C4-2B (cell line): Measurements from ENCODE around the gene ANXA1.

ENCODE experiments used
- ZFX ChIP-seq: fragments of 450-650 bp; IDR thresholded peaks from 2 replicates; pipeline ENCODE4 v1.6.1; 2017
- TF ChIP-seq, protein P1 (sequence below): fragments of 450-650 bp; conservative IDR thresholded peaks from 2 replicates; pipeline ENCODE4 v1.5.1; 2017; ENCODE audit warnings: mild to moderate bottlenecking

- TF ChIP-seq, protein P1, sequence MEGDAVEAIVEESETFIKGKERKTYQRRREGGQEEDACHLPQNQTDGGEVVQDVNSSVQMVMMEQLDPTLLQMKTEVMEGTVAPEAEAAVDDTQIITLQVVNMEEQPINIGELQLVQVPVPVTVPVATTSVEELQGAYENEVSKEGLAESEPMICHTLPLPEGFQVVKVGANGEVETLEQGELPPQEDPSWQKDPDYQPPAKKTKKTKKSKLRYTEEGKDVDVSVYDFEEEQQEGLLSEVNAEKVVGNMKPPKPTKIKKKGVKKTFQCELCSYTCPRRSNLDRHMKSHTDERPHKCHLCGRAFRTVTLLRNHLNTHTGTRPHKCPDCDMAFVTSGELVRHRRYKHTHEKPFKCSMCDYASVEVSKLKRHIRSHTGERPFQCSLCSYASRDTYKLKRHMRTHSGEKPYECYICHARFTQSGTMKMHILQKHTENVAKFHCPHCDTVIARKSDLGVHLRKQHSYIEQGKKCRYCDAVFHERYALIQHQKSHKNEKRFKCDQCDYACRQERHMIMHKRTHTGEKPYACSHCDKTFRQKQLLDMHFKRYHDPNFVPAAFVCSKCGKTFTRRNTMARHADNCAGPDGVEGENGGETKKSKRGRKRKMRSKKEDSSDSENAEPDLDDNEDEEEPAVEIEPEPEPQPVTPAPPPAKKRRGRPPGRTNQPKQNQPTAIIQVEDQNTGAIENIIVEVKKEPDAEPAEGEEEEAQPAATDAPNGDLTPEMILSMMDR: no peak
- no peak for TF ChIP-seq ZFX
Observed at GRCh38 chr9:73174330-73174980, 22.8 kb downstream of the ANXA1 start.
